NT2/D1 (cell line): ENCODE results near the gene AGA.

Experiments
- DNase-seq: peaks from one replicate; pipeline ENCODE4 v3.0.0-alpha.2; 2011; ENCODE audit warnings: low read depth, low spot score
- H3K27me3 ChIP-seq: 2 replicates; pipeline ENCODE4 v1.6.0; 2011; ENCODE audit warnings: mild to moderate bottlenecking; ENCODE audit not compliant: insufficient read length, insufficient read depth
- H3K36me3 ChIP-seq: 2 replicates; pipeline ENCODE4 v1.6.1; 2011; ENCODE audit warnings: mild to moderate bottlenecking, low read length, mixed read lengths; ENCODE audit not compliant: insufficient read depth, insufficient read length
- H3K4me1 ChIP-seq: 2 replicates; pipeline ENCODE4 v1.5.1; 2011; ENCODE audit not compliant: insufficient read depth, insufficient read length
- H3K4me3 ChIP-seq: 2 replicates; pipeline ENCODE4 v1.5.1; 2011; ENCODE audit warnings: low read depth; ENCODE audit not compliant: insufficient read length
- H3K9ac ChIP-seq: 2 replicates; pipeline ENCODE4 v1.6.0; 2011; ENCODE audit warnings: low read depth; ENCODE audit not compliant: insufficient read length
- H3K9me3 ChIP-seq: 2 replicates; pipeline ENCODE4 v1.5.1; 2011; ENCODE audit warnings: mild to moderate bottlenecking, low read length; ENCODE audit not compliant: insufficient read depth
- SUZ12 ChIP-seq: IDR thresholded peaks from 2 replicates; pipeline ENCODE4 v1.6.1; 2011; ENCODE audit not compliant: insufficient read length, insufficient read depth; ENCODE audit errors: extremely low read depth
- YY1 ChIP-seq: IDR thresholded peaks from 2 replicates; pipeline ENCODE4 v1.6.1; 2011; ENCODE audit not compliant: insufficient read length, insufficient read depth
- ZNF274 ChIP-seq: IDR thresholded peaks from 2 replicates; pipeline ENCODE4 v1.6.1; 2011; ENCODE audit warnings: mild to moderate bottlenecking, low read depth, low read length

Gene AGA

GRCh38 chr4:177447417-177448004 is 5.3 kb upstream of the AGA start:
- no peaks in the 10 kb centered on the region for H3K4me1 ChIP-seq
- H3K4me3 ChIP-seq = no peak overlapping the region
- H3K36me3 ChIP-seq = no peaks in the 10 kb centered on the region
- no peak overlapping the region for H3K9ac ChIP-seq
- no peaks in the 10 kb centered on the region for H3K27me3 ChIP-seq
- TF ChIP-seq ZNF274 (no peak), SUZ12 (no peak), YY1 (no peak)
- DNase-seq = no peak
- no peaks in the 10 kb centered on the region for H3K9me3 ChIP-seq

GRCh38 chr4:177446586-177446985 is 4.3 kb upstream of the AGA start:
- Histone ChIP-seq H3K4me3 (no peak overlapping the region), H3K4me1 (no peaks in the 10 kb centered on the region), H3K27me3 (no peaks in the 10 kb centered on the region), H3K9me3 (no peaks in the 10 kb centered on the region), H3K9ac (no peak overlapping the region), H3K36me3 (no peaks in the 10 kb centered on the region)
- TF ChIP-seq YY1 (no peak), SUZ12 (no peak), ZNF274 (no peak)
- no peak for DNase-seq

GRCh38 chr4:177444911-177445736 is 2.9 kb upstream of the AGA start:
- TF ChIP-seq YY1 = no peak
- no peak for TF ChIP-seq ZNF274
- no peak for TF ChIP-seq SUZ12
- H3K36me3 ChIP-seq = no peaks in the 10 kb centered on the region
- H3K9me3 ChIP-seq = no peaks in the 10 kb centered on the region
- peak overlapping the region; percentile 49 for H3K4me3 ChIP-seq
- peak overlapping the region; percentile 70 for H3K9ac ChIP-seq
- H3K27me3 ChIP-seq = no peaks in the 10 kb centered on the region
- no peaks in the 10 kb centered on the region for H3K4me1 ChIP-seq
- no peak for DNase-seq

- Histone ChIP-seq H3K4me3 (peak overlapping the region; percentile 65), H3K9ac (peak overlapping the region; percentile 82), H3K36me3 (no peaks in the 10 kb centered on the region), H3K4me1 (no peaks in the 10 kb centered on the region), H3K9me3 (no peaks in the 10 kb centered on the region), H3K27me3 (no peaks in the 10 kb centered on the region)
- DNase-seq = no peak
- no peak for TF ChIP-seq YY1
These were observed 1.0 kb downstream of the AGA start for GRCh38 chr4:177441061-177441802.

GRCh38 chr4:177436456-177436855 is 5.8 kb downstream of the AGA start:
- DNase-seq = no peak
- Histone ChIP-seq H3K4me3 (no peak overlapping the region), H3K36me3 (no peaks in the 10 kb centered on the region), H3K4me1 (no peaks in the 10 kb centered on the region), H3K9ac (no peak overlapping the region), H3K27me3 (no peaks in the 10 kb centered on the region), H3K9me3 (no peaks in the 10 kb centered on the region)
- no peak for TF ChIP-seq ZNF274
- TF ChIP-seq YY1 = no peak
- no peak for TF ChIP-seq SUZ12

GRCh38 chr4:177434667-177435066 is 7.6 kb downstream of the AGA start:
- no peak for DNase-seq
- no peaks in the 10 kb centered on the region for H3K9me3 ChIP-seq
- H3K36me3 ChIP-seq = no peaks in the 10 kb centered on the region
- no peak for TF ChIP-seq ZNF274
- TF ChIP-seq YY1 = no peak
- no peak for TF ChIP-seq SUZ12
- H3K9ac ChIP-seq = no peak overlapping the region
- H3K4me3 ChIP-seq = no peak overlapping the region
- H3K4me1 ChIP-seq = no peaks in the 10 kb centered on the region
- H3K27me3 ChIP-seq = no peaks in the 10 kb centered on the region

- TF ChIP-seq YY1 (no peak), ZNF274 (no peak), SUZ12 (no peak)
- Histone ChIP-seq H3K36me3 (no peaks in the 10 kb centered on the region), H3K4me3 (no peak overlapping the region), H3K9me3 (no peaks in the 10 kb centered on the region), H3K27me3 (no peaks in the 10 kb centered on the region), H3K4me1 (no peaks in the 10 kb centered on the region), H3K9ac (no peak overlapping the region)
- DNase-seq = no peak
These were observed 15.0 kb downstream of the AGA start for GRCh38 chr4:177427192-177427591.
